SK-N-SH (cell line): Measurements from ENCODE around the gene MROH7. TPM values are rescaled to one million over a fixed set of nuclear protein-coding genes. Genes with fewer than 3 reads are reported as not detected.

Experiments used
- CTCF ChIA-PET: fragments of 300-600, 350-600 bp; formaldehyde crosslinking; extraction: SDS; loops from one replicate; lab custom pipeline; 2021; lab: Yijun Ruan, JAX
- POLR2A ChIA-PET: fragments of 350-600 bp; sonication (Branson Sonifier 250); formaldehyde crosslinking; extraction: SDS; loops from one replicate; lab custom pipeline; 2020; ENCODE audit warnings: antibody characterized with exemption, inconsistent platforms; lab: Yijun Ruan, JAX
- DNase-seq: peaks from one replicate; pipeline ENCODE4 v3.0.0; 2012
- H2AFZ ChIP-seq: fragments of 200-600 bp; sonication (generic); 2 replicates; pipeline ENCODE4 v1.8.1; 2016; ENCODE audit warnings: antibody characterized with exemption, mild to moderate bottlenecking, low read depth
- H3F3A ChIP-seq: fragments of 200-600 bp; sonication (generic); replicated peaks from 2 replicates; pipeline ENCODE3; 2016; ENCODE audit warnings: antibody characterized with exemption, mild to moderate bottlenecking; ENCODE audit not compliant: insufficient read depth
- H3K27ac ChIP-seq, 2 experiments: fragments of 200-500 bp in 1 of 2; fragments of 200-600 bp in 1 of 2; sonication (Bioruptor generic) in 1 of 2; sonication (generic), shearing (Covaris generic) in 1 of 2; 2 replicates each; pipeline versions ENCODE4 v1.5.1 to v1.6.1; 2014 to 2016; ENCODE audit warnings: low read depth in 2 of 2, inconsistent platforms in 1 of 2, low read length in 1 of 2, mild to moderate bottlenecking in 1 of 2, mixed read lengths in 1 of 2
- H3K27me3 ChIP-seq: fragments of 200-600 bp; sonication (generic), shearing (Covaris generic); 2 replicates; pipeline ENCODE4 v1.6.1; 2016; ENCODE audit warnings: mixed run types; ENCODE audit not compliant: insufficient read depth
- H3K36me3 ChIP-seq, 2 experiments: fragments of 200-500 bp in 1 of 2; fragments of 200-600 bp in 1 of 2; sonication (Bioruptor generic) in 1 of 2; sonication (generic) in 1 of 2; replicated peaks in 1 of 2; 2 replicates each; pipeline versions ENCODE3 to v1.5.1; 2014 to 2016; ENCODE audit warnings: low read length in 1 of 2, mild to moderate bottlenecking in 1 of 2; ENCODE audit not compliant: insufficient read depth in 2 of 2, control insufficient read depth in 1 of 2
- H3K4me1 ChIP-seq, 2 experiments: fragments of 200-500 bp in 1 of 2; fragments of 200-600 bp in 1 of 2; sonication (Bioruptor generic) in 1 of 2; sonication (generic), shearing (Covaris generic) in 1 of 2; 2 replicates each; pipeline versions ENCODE4 v1.5.1 to v1.6.1; 2014 to 2016; ENCODE audit warnings: low read depth in 1 of 2, low read length in 1 of 2, mixed run types in 1 of 2; ENCODE audit not compliant: insufficient read depth in 2 of 2, control insufficient read depth in 1 of 2
- H3K4me2 ChIP-seq: fragments of 200-600 bp; sonication (generic), shearing (Covaris generic); 2 replicates; pipeline ENCODE4 v1.6.1; 2017; ENCODE audit warnings: mixed run types
- H3K4me3 ChIP-seq, 2 experiments: fragments of 200-500 bp in 1 of 2; fragments of 200-600 bp in 1 of 2; sonication (Bioruptor generic) in 1 of 2; sonication (generic), shearing (Covaris generic) in 1 of 2; 2 replicates each; pipeline versions ENCODE4 v1.5.1 to v1.8.1; 2014 to 2016; ENCODE audit warnings: low read depth in 2 of 2, inconsistent platforms in 1 of 2, low read length in 1 of 2, mild to moderate bottlenecking in 1 of 2, mixed read lengths in 1 of 2, moderate library complexity in 1 of 2
- H3K79me2 ChIP-seq: fragments of 200-600 bp; sonication (generic); 2 replicates; pipeline ENCODE4 v1.8.1; 2017; ENCODE audit warnings: mild to moderate bottlenecking; ENCODE audit not compliant: insufficient read depth
- H3K9ac ChIP-seq: fragments of 200-600 bp; sonication (generic); 2 replicates; pipeline ENCODE4 v1.6.1; 2017; ENCODE audit warnings: mixed run types
- H3K9me2 ChIP-seq: fragments of 200-600 bp; sonication (generic); 2 replicates; pipeline ENCODE4 v1.6.1; 2017; ENCODE audit warnings: mixed run types
- H3K9me3 ChIP-seq: fragments of 200-600 bp; sonication (generic); 2 replicates; pipeline ENCODE4 v1.6.1; 2017; ENCODE audit warnings: mixed run types, mild to moderate bottlenecking, moderate library complexity
- H4K20me1 ChIP-seq: fragments of 200-600 bp; sonication (generic); 2 replicates; pipeline ENCODE4 v1.6.1; 2017; ENCODE audit warnings: mild to moderate bottlenecking, mixed run types; ENCODE audit not compliant: insufficient read depth
- CHD2 ChIP-seq: fragments of 150-350 bp; IDR thresholded peaks from 2 replicates; pipeline ENCODE4 v1.6.1; 2018; ENCODE audit warnings: low read length; ENCODE audit not compliant: partially characterized antibody
- CTCF ChIP-seq: fragments of 200-600 bp; sonication (generic); IDR thresholded peaks from 2 replicates; pipeline ENCODE4 v1.6.1; 2017; ENCODE audit warnings: antibody characterized with exemption, mild to moderate bottlenecking, moderate library complexity
- EP300 ChIP-seq, 2 experiments: IDR thresholded peaks; 2 replicates each; pipeline versions ENCODE4 v1.4.0 to v1.6.1; 2012; ENCODE audit warnings: borderline replicate concordance in 1 of 2, low read depth in 1 of 2, low read length in 1 of 2
- EZH2phosphoT487 ChIP-seq: fragments of 200-600 bp; sonication (generic); IDR thresholded peaks from 2 replicates; pipeline ENCODE4 v1.6.1; 2017; ENCODE audit warnings: low read depth, mixed run types, mild to moderate bottlenecking, antibody characterized with exemption, moderate library complexity, borderline replicate concordance
- FOSL2 ChIP-seq: IDR thresholded peaks from 2 replicates; pipeline ENCODE4 v1.4.0; 2012; ENCODE audit warnings: low read depth, mild to moderate bottlenecking, moderate library complexity, borderline replicate concordance
- FOXJ3 ChIP-seq: sonication (generic); formaldehyde crosslinking; IDR thresholded peaks from 2 replicates; pipeline ENCODE4 v1.5.1; 2020; ENCODE audit warnings: mild to moderate bottlenecking, missing genetic modification reagents
- GABPA ChIP-seq: IDR thresholded peaks from 2 replicates; pipeline ENCODE4 v1.4.0; 2012; ENCODE audit warnings: low read depth, mild to moderate bottlenecking
- IRF3 ChIP-seq: fragments of 150-350 bp; IDR thresholded peaks from 2 replicates; pipeline ENCODE4 v1.6.1; 2016; ENCODE audit warnings: mild to moderate bottlenecking, low read depth, low read length
- JUND ChIP-seq: IDR thresholded peaks from 2 replicates; pipeline ENCODE4 v1.4.0; 2012
- MEF2A ChIP-seq: IDR thresholded peaks from 2 replicates; pipeline ENCODE4 v1.4.0; 2012; ENCODE audit warnings: low read depth, borderline replicate concordance
- MXI1 ChIP-seq: IDR thresholded peaks from 2 replicates; pipeline ENCODE4 v1.6.1; 2012; ENCODE audit warnings: mild to moderate bottlenecking, low read depth, low read length, improper control_type of control experiment
- POLR2AphosphoS5 ChIP-seq: IDR thresholded peaks from 2 replicates; pipeline ENCODE4 v1.6.1; 2012; ENCODE audit warnings: low read depth, low read length
- RAD21 ChIP-seq: IDR thresholded peaks from 2 replicates; pipeline ENCODE4 v1.6.1; 2012; ENCODE audit warnings: mild to moderate bottlenecking, low read length
- RCOR1 ChIP-seq: fragments of 150-350 bp; IDR thresholded peaks from 2 replicates; pipeline ENCODE4 v1.6.1; 2017; ENCODE audit warnings: antibody characterized with exemption, low read length
- RFX5 ChIP-seq: IDR thresholded peaks from 2 replicates; pipeline ENCODE4 v1.6.1; 2012; ENCODE audit warnings: mild to moderate bottlenecking, improper control_type of control experiment, low read length
- RXRA ChIP-seq: IDR thresholded peaks from 2 replicates; pipeline ENCODE4 v1.4.0; 2012; ENCODE audit warnings: low read depth, mild to moderate bottlenecking, borderline replicate concordance
- SIN3A ChIP-seq: IDR thresholded peaks from 2 replicates; pipeline ENCODE4 v1.6.1; 2012; ENCODE audit warnings: low read depth, mild to moderate bottlenecking, low read length, moderate library complexity, borderline replicate concordance
- USF1 ChIP-seq: IDR thresholded peaks from 2 replicates; pipeline ENCODE4 v1.4.0; 2012; ENCODE audit warnings: low read depth, borderline replicate concordance
- ZBTB33 ChIP-seq: IDR thresholded peaks from 2 replicates; pipeline ENCODE4 v1.4.0; 2012; ENCODE audit warnings: low read depth, borderline replicate concordance
- WGBS: methylation state at CpG from one replicate; pipeline ENCODE4 v1.1.6; 2017; ENCODE audit warnings: low lambda C conversion rate; 5-methylcytosine and 5-hydroxymethylcytosine counted together
- polyA plus RNA-seq, 3 experiments: library from polyadenylated mRNA; depleted of rRNA; stranded (reverse); fragments of >200 nt; gene quantifications; 2 replicates each; pipeline ENCODE4 v1.2.3, GENCODE V29; 2012

Gene MROH7
- polyA plus RNA-seq, 1 of the 3 experiments (the other 2 are of a cell fraction), result 0.51 TPM

- 64% methylated on average over 1 of the region's 1 CpG for WGBS
- no peaks in the 10 kb centered on the region for H3K36me3 ChIP-seq
- TF ChIP-seq MEF2A (no peak), MXI1 (no peak), CTCF (no peak), GABPA (no peak), IRF3 (no peak), SIN3A (no peak), FOXJ3 (CRISPR knock-in tag) (no peak), RCOR1 (no peak), RXRA (no peak), ZBTB33 (no peak), RAD21 (no peak), FOSL2 (no peak), EZH2phosphoT487 (no peak), JUND (no peak), EP300 (IDR thresholded peaks at IDR 0.05; ENCODE audit: borderline replicate concordance in 1 of 2, low read depth in 1 of 2, low read length in 1 of 2) (no peak), USF1 (no peak), POLR2AphosphoS5 (no peak), RFX5 (no peak), CHD2 (no peak)
- TF ChIP-seq, all 33 proteins: peak for 0
- H3K4me2 ChIP-seq, result no peak overlapping the region
- no peaks in the 10 kb centered on the region for H3K9me2 ChIP-seq
- DNase-seq, result no peak
- H3K9me3 ChIP-seq, result no peaks in the 10 kb centered on the region
- no peaks in the 10 kb centered on the region for H3K4me1 ChIP-seq
- no peak overlapping the region for H3K9ac ChIP-seq
- H3K79me2 ChIP-seq, result no peaks in the 10 kb centered on the region
- H3K27me3 ChIP-seq, result no peaks in the 10 kb centered on the region; the same call in 1 of the 2 replicates
- no peaks in the 10 kb centered on the region for H4K20me1 ChIP-seq
- no peak overlapping the region for H3K27ac ChIP-seq
- ChIA-PET CTCF (no interaction called here), POLR2A (no interaction called here)
- no peaks in the 10 kb centered on the region for H3F3A ChIP-seq
- no peak overlapping the region for H2AFZ ChIP-seq
- H3K4me3 ChIP-seq, result no peak overlapping the region
These were observed 54.2 kb downstream of the MROH7 start for GRCh38 chr1:54695764-54696163.
